ENCODE data around the gene CNBD2.
"Not testable (repeated sequence)": the region's sequence is repeated elsewhere in the genome, so short reads cannot be mapped to it uniquely, and the experiment has no call there.

The CNBD2 gene

GRCh38 chr20:35996492-35996891 lies 28.1 kb downstream of the CNBD2 start:
- H3K27ac ChIP-seq (replicated peaks; ENCODE audit: low read length); H3K27me3 ChIP-seq (ENCODE audit: control insufficient read depth in 3 of 3, insufficient read depth in 3 of 3, low read depth in 1 of 3, low read length in 3 of 3); H3K18ac ChIP-seq (ENCODE audit: low read length); H2BK120ac ChIP-seq (ENCODE audit: low read depth, low read length); H3K4me3 ChIP-seq (ENCODE audit: low read length in 2 of 2); H2AK5ac ChIP-seq (ENCODE audit: low read depth, low read length); H3K23ac ChIP-seq (ENCODE audit: low read depth, low read length, poor library complexity); H2AFZ ChIP-seq (ENCODE audit: low read length); H4K8ac ChIP-seq (ENCODE audit: low read depth, low read length); H3K79me1 ChIP-seq (ENCODE audit: low read depth, low read length); DNase-seq (ENCODE audit: low spot score); H3K4me1 ChIP-seq (ENCODE audit: control insufficient read depth in 2 of 2, insufficient read depth in 1 of 2, low read depth in 1 of 2, low read length in 2 of 2); H3K4me2 ChIP-seq (ENCODE audit: insufficient read depth, low read length, poor library complexity, severe bottlenecking); H3K14ac ChIP-seq (ENCODE audit: low read length); H2BK15ac ChIP-seq (ENCODE audit: low read length); H4K91ac ChIP-seq (ENCODE audit: low read depth, low read length, poor library complexity); H3K9me3 ChIP-seq (replicated peaks in 1 of 2; ENCODE audit: control insufficient read depth in 2 of 2, insufficient read depth in 1 of 2, low read depth in 1 of 2, low read length in 2 of 2); H3K9ac ChIP-seq (ENCODE audit: low read depth, low read length, poor library complexity); H2BK5ac ChIP-seq (ENCODE audit: low read length); H3K4ac ChIP-seq (ENCODE audit: low read length); H3K36me3 ChIP-seq (replicated peaks in 1 of 2; ENCODE audit: control insufficient read depth in 2 of 2, insufficient read depth in 2 of 2, low read length in 2 of 2); H2BK12ac ChIP-seq (ENCODE audit: low read length): not testable (repeated sequence)
- no CpG with 5 or more reads among the region's 8 CpGs for WGBS, 2 donors (ENCODE audit: extremely low coverage in 2 of 2, insufficient read length in 2 of 2, insufficient replicate concordance in 1 of 2)

GRCh38 chr20:36001331-36001730 lies 32.9 kb downstream of the CNBD2 start:
- H3K4me3 ChIP-seq (ENCODE audit: low read length in 2 of 2); H3K4me1 ChIP-seq (ENCODE audit: control insufficient read depth in 2 of 2, insufficient read depth in 1 of 2, low read depth in 1 of 2, low read length in 2 of 2); H3K18ac ChIP-seq (ENCODE audit: low read length); H3K9me3 ChIP-seq (replicated peaks in 1 of 2; ENCODE audit: control insufficient read depth in 2 of 2, insufficient read depth in 1 of 2, low read depth in 1 of 2, low read length in 2 of 2); H2AFZ ChIP-seq (ENCODE audit: low read length); H2BK12ac ChIP-seq (ENCODE audit: low read length); H3K14ac ChIP-seq (ENCODE audit: low read length); H3K9ac ChIP-seq (ENCODE audit: low read depth, low read length, poor library complexity); H2BK15ac ChIP-seq (ENCODE audit: low read length); H4K91ac ChIP-seq (ENCODE audit: low read depth, low read length, poor library complexity); H3K27ac ChIP-seq (replicated peaks; ENCODE audit: low read length); H4K8ac ChIP-seq (ENCODE audit: low read depth, low read length); H3K36me3 ChIP-seq (replicated peaks in 1 of 2; ENCODE audit: control insufficient read depth in 2 of 2, insufficient read depth in 2 of 2, low read length in 2 of 2); H3K27me3 ChIP-seq (ENCODE audit: control insufficient read depth in 3 of 3, insufficient read depth in 3 of 3, low read depth in 1 of 3, low read length in 3 of 3); H2AK5ac ChIP-seq (ENCODE audit: low read depth, low read length); DNase-seq (ENCODE audit: low spot score); H2BK5ac ChIP-seq (ENCODE audit: low read length); H3K79me1 ChIP-seq (ENCODE audit: low read depth, low read length); H3K4me2 ChIP-seq (ENCODE audit: insufficient read depth, low read length, poor library complexity, severe bottlenecking); H2BK120ac ChIP-seq (ENCODE audit: low read depth, low read length); H3K23ac ChIP-seq (ENCODE audit: low read depth, low read length, poor library complexity); H3K4ac ChIP-seq (ENCODE audit: low read length): not testable (repeated sequence)
- no CpG with 5 or more reads among the region's 34 CpGs for WGBS, 2 donors (ENCODE audit: extremely low coverage in 2 of 2, insufficient read length in 2 of 2, insufficient replicate concordance in 1 of 2)

- Histone ChIP-seq H2BK12ac (ENCODE audit: low read length) (no peak overlapping the region), H3K4me2 (ENCODE audit: insufficient read depth, low read length, poor library complexity, severe bottlenecking) (no peak overlapping the region), H3K14ac (ENCODE audit: low read length) (no peak overlapping the region), H2AK5ac (ENCODE audit: low read depth, low read length) (no peak overlapping the region), H3K4me3 (ENCODE audit: low read length in 2 of 2) (no peak overlapping the region), H2BK120ac (ENCODE audit: low read depth, low read length) (no peak overlapping the region), H3K4ac (ENCODE audit: low read length) (no peak overlapping the region), H4K91ac (ENCODE audit: low read depth, low read length, poor library complexity) (no peak overlapping the region), H2BK5ac (ENCODE audit: low read length) (no peak overlapping the region), H2AFZ (ENCODE audit: low read length) (no peak overlapping the region), H3K9ac (ENCODE audit: low read depth, low read length, poor library complexity) (no peak overlapping the region), H3K18ac (ENCODE audit: low read length) (no peak overlapping the region), H2BK15ac (ENCODE audit: low read length) (no peak overlapping the region), H3K27ac (replicated peaks; ENCODE audit: low read length) (no peak overlapping the region), H3K23ac (ENCODE audit: low read depth, low read length, poor library complexity) (no peak overlapping the region), H3K36me3 (replicated peaks in 1 of 2; ENCODE audit: control insufficient read depth in 2 of 2, insufficient read depth in 2 of 2, low read length in 2 of 2) (no peaks in the 10 kb centered on the region), H3K4me1 (ENCODE audit: control insufficient read depth in 2 of 2, insufficient read depth in 1 of 2, low read depth in 1 of 2, low read length in 2 of 2) (no peaks in the 10 kb centered on the region), H3K79me1 (ENCODE audit: low read depth, low read length) (no peaks in the 10 kb centered on the region), H4K8ac (ENCODE audit: low read depth, low read length) (no peak overlapping the region), H3K9me3 (replicated peaks in 1 of 2; ENCODE audit: control insufficient read depth in 2 of 2, insufficient read depth in 1 of 2, low read depth in 1 of 2, low read length in 2 of 2) (peaks cover 0 to 4% of the 10 kb centered on the region in 2 donors), H3K27me3 (ENCODE audit: control insufficient read depth in 3 of 3, insufficient read depth in 3 of 3, low read depth in 1 of 3, low read length in 3 of 3) (no peaks in the 10 kb centered on the region)
- DNase-seq (ENCODE audit: low spot score) = no peak
Observed at GRCh38 chr20:36002855-36003254, 34.5 kb downstream of the CNBD2 start.

- H3K79me1 ChIP-seq (ENCODE audit: low read depth, low read length) = no peaks in the 10 kb centered on the region
- no CpG with 5 or more reads among the region's 1 CpG for WGBS, 2 donors (ENCODE audit: extremely low coverage in 2 of 2, insufficient read length in 2 of 2, insufficient replicate concordance in 1 of 2)
- DNase-seq (ENCODE audit: low spot score) = no peak
Observed at GRCh38 chr20:36004045-36004444, 35.7 kb downstream of the CNBD2 start.

More at GRCh38 chr20:36004045-36004444, 35.7 kb downstream of the CNBD2 start:
- Histone ChIP-seq H3K4me2 (ENCODE audit: insufficient read depth, low read length, poor library complexity, severe bottlenecking) (no peak overlapping the region), H3K4ac (ENCODE audit: low read length) (no peak overlapping the region), H4K91ac (ENCODE audit: low read depth, low read length, poor library complexity) (no peak overlapping the region), H3K27me3 (ENCODE audit: control insufficient read depth in 3 of 3, insufficient read depth in 3 of 3, low read depth in 1 of 3, low read length in 3 of 3) (no peaks in the 10 kb centered on the region), H2AFZ (ENCODE audit: low read length) (no peak overlapping the region), H2AK5ac (ENCODE audit: low read depth, low read length) (no peak overlapping the region), H3K9ac (ENCODE audit: low read depth, low read length, poor library complexity) (no peak overlapping the region), H2BK12ac (ENCODE audit: low read length) (no peak overlapping the region), H3K18ac (ENCODE audit: low read length) (no peak overlapping the region), H3K23ac (ENCODE audit: low read depth, low read length, poor library complexity) (no peak overlapping the region), H3K14ac (ENCODE audit: low read length) (no peak overlapping the region), H3K36me3 (replicated peaks in 1 of 2; ENCODE audit: control insufficient read depth in 2 of 2, insufficient read depth in 2 of 2, low read length in 2 of 2) (no peaks in the 10 kb centered on the region), H2BK5ac (ENCODE audit: low read length) (no peak overlapping the region), H2BK15ac (ENCODE audit: low read length) (no peak overlapping the region), H3K4me1 (ENCODE audit: control insufficient read depth in 2 of 2, insufficient read depth in 1 of 2, low read depth in 1 of 2, low read length in 2 of 2) (no peaks in the 10 kb centered on the region), H3K4me3 (ENCODE audit: low read length in 2 of 2) (no peak overlapping the region), H2BK120ac (ENCODE audit: low read depth, low read length) (no peak overlapping the region), H3K9me3 (replicated peaks in 1 of 2; ENCODE audit: control insufficient read depth in 2 of 2, insufficient read depth in 1 of 2, low read depth in 1 of 2, low read length in 2 of 2) (peaks cover 0 to 4% of the 10 kb centered on the region in 2 donors), H3K27ac (replicated peaks; ENCODE audit: low read length) (no peak overlapping the region), H4K8ac (ENCODE audit: low read depth, low read length) (no peak overlapping the region)

Data from neuronal stem cell (in vitro differentiated cells).